T-helper 22 cell (primary cell): ENCODE measurements around the gene ORAI3.

ENCODE experiments used
- DNase-seq: peaks from one replicate; pipeline ENCODE4 v3.0.0-alpha.2; 2020; ENCODE audit warnings: low read depth

ORAI3 gene

GRCh38 chr16:30947859-30948666 is 805 bp upstream of the ORAI3 start:
- DNase-seq, result no peak

- DNase-seq, result no peak
Observed at GRCh38 chr16:30949650-30950515, 1.0 kb downstream of the ORAI3 start.

- no peak for DNase-seq
Observed at GRCh38 chr16:30950516-30951065, 1.7 kb downstream of the ORAI3 start.

GRCh38 chr16:30951193-30951592 is 2.3 kb downstream of the ORAI3 start:
- DNase-seq, result no peak

GRCh38 chr16:30951750-30952149 is 2.9 kb downstream of the ORAI3 start:
- no peak for DNase-seq

- DNase-seq, result no peak
Observed at GRCh38 chr16:30953111-30953510, 4.2 kb downstream of the ORAI3 start.

GRCh38 chr16:30953511-30954124 is 4.8 kb downstream of the ORAI3 start:
- DNase-seq, result peak; percentile 27

- no peak for DNase-seq
Observed at GRCh38 chr16:30954993-30955392, 6.1 kb downstream of the ORAI3 start.

GRCh38 chr16:30956601-30957455 is 8.0 kb downstream of the ORAI3 start:
- DNase-seq, result peak; percentile 83

GRCh38 chr16:30957456-30958174 is 8.7 kb downstream of the ORAI3 start, which contains the start of gene SETD1A:
TSS of gene SETD1A (plus strand) at chr16:30957754. CDS start at chr16:30958732, 978 bp downstream.
- peak; percentile 94 for DNase-seq

- DNase-seq, result peak; percentile 61
Observed at GRCh38 chr16:30958175-30959079, 9.6 kb downstream of the ORAI3 start.

GRCh38 chr16:30961384-30961783 is 12.5 kb downstream of the ORAI3 start:
- DNase-seq, result no peak

- no peak for DNase-seq
Observed at GRCh38 chr16:30963925-30964511, 15.2 kb downstream of the ORAI3 start.

GRCh38 chr16:30964574-30965226 is 15.8 kb downstream of the ORAI3 start:
- DNase-seq, result no peak

- no peak for DNase-seq
Observed at GRCh38 chr16:30965436-30965835, 16.6 kb downstream of the ORAI3 start.

- DNase-seq, result no peak
Observed at GRCh38 chr16:30966033-30966619, 17.3 kb downstream of the ORAI3 start.

GRCh38 chr16:30967795-30968194 is 18.9 kb downstream of the ORAI3 start:
- DNase-seq, result no peak

GRCh38 chr16:30969246-30969842 is 20.5 kb downstream of the ORAI3 start:
- no peak for DNase-seq
